Body of pancreas (tissue), 4 donors: Measurements from ENCODE around the gene BET1L.

Experiments used
- CTCF ChIP-seq, 7 experiments: fragments of 450-650 bp in 4 of 7; fragments of 200-600 bp in 3 of 7; sonication (generic) in 3 of 7; IDR thresholded peaks; one replicate each; pipeline ENCODE4 v1.5.1; 2016 to 2019; ENCODE audit warnings: antibody characterized with exemption in 7 of 7
- POLR2A ChIP-seq, 3 donors: fragments of 450-650 bp; IDR thresholded peaks; one replicate each; pipeline ENCODE4 v1.6.1; 2016; ENCODE audit warnings: antibody characterized with exemption in 3 of 3, mild to moderate bottlenecking in 2 of 3

GRCh38 chr11:217704-218103 is 10.5 kb upstream of the BET1L start:
- TF ChIP-seq CTCF (IDR thresholded peaks at IDR 0.05) (no peak), POLR2A (IDR thresholded peaks at IDR 0.05) (no peak)
